Suprapubic skin (tissue), 4 donors: ENCODE results near the gene DMTF1. TPM values are rescaled to one million over a fixed set of nuclear protein-coding genes. Genes with fewer than 3 reads are reported as not detected.

ENCODE experiments used
- DNase-seq, 2 donors: peaks; one replicate each; pipeline ENCODE4 v3.0.0-alpha.2; 2019; ENCODE audit warnings: low spot score in 2 of 2
- H3K27ac ChIP-seq: fragments of 200-600 bp; sonication (generic); one replicate; pipeline ENCODE4 v1.5.1; 2019
- H3K27me3 ChIP-seq: fragments of 200-600 bp; sonication (generic); one replicate; pipeline ENCODE4 v1.5.1; 2019
- H3K36me3 ChIP-seq: fragments of 200-600 bp; sonication (generic); one replicate; pipeline ENCODE4 v1.5.1; 2019
- H3K4me1 ChIP-seq: fragments of 200-600 bp; sonication (generic); one replicate; pipeline ENCODE4 v1.5.1; 2019
- H3K4me3 ChIP-seq: fragments of 200-600 bp; sonication (generic); one replicate; pipeline ENCODE4 v1.5.1; 2019; ENCODE audit warnings: mild to moderate bottlenecking
- H3K9me3 ChIP-seq: fragments of 200-600 bp; sonication (generic); one replicate; pipeline ENCODE4 v1.5.1; 2019
- EP300 ChIP-seq: sonication (generic); formaldehyde crosslinking; IDR thresholded peaks from one replicate; pipeline ENCODE4 v1.6.1; 2017; ENCODE audit warnings: antibody characterized with exemption
- POLR2A ChIP-seq, 2 donors: fragments of 450-650 bp; IDR thresholded peaks; one replicate each; pipeline ENCODE4 v1.6.1; 2017; ENCODE audit warnings: antibody characterized with exemption in 2 of 2, mild to moderate bottlenecking in 2 of 2, moderate library complexity in 2 of 2
- POLR2AphosphoS5 ChIP-seq, 3 donors: sonication (generic); formaldehyde crosslinking; IDR thresholded peaks; one replicate each; pipeline ENCODE4 v1.6.1; 2017; ENCODE audit warnings: antibody characterized with exemption in 3 of 3
- WGBS: methylation state at CpG from one replicate; pipeline ENCODE4 v1.1.5; 2018; 5-methylcytosine and 5-hydroxymethylcytosine counted together
- total RNA-seq, 4 donors: library from RNA; depleted of rRNA; stranded (reverse); fragments of >200 nt; gene quantifications; one replicate each; pipeline ENCODE4 v1.1.0, GENCODE V29; 2016
- TF ChIP-seq, protein P1 (sequence below), 2 donors: fragments of 200-600 bp in 1 of 2; fragments of 450-650 bp in 1 of 2; sonication (generic) in 1 of 2; IDR thresholded peaks; one replicate each; pipeline ENCODE4 v1.5.1; 2016 to 2019; ENCODE audit warnings: antibody characterized with exemption in 2 of 2, mild to moderate bottlenecking in 1 of 2, moderate library complexity in 1 of 2

DMTF1 gene
- total RNA-seq, 4 donors from 2014 or later = 42.9 to 217 (median 61.6) TPM

DNA sequence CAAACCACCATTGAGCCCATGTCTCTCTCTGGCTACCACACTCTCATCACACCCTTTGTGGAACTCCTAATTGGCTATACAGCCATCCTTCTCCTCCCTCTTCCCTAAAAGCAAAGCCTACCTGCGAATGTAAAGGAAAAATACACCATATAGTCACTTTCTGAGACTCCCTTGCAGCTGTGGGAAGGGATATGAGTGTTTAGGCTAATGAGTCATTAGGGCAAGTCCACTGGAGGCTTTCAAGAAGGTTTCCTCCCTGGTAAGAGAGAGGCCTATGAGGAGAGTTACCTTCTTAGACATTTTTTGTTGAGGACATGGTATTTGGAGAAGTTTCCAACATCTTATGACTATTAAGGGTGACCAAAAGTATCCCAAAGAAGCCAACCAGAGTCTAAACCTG, 71.4 kb downstream of the DMTF1 start:
- Histone ChIP-seq H3K4me3 (no peak overlapping the region), H3K4me1 (peaks cover 11% of the 10 kb centered on the region), H3K27ac (no peak overlapping the region), H3K27me3 (no peaks in the 10 kb centered on the region), H3K36me3 (no peaks in the 10 kb centered on the region), H3K9me3 (no peaks in the 10 kb centered on the region)
- 79% methylated on average over 1 of the region's 1 CpG for WGBS
- DNase-seq = no peak
- TF ChIP-seq, protein P1, sequence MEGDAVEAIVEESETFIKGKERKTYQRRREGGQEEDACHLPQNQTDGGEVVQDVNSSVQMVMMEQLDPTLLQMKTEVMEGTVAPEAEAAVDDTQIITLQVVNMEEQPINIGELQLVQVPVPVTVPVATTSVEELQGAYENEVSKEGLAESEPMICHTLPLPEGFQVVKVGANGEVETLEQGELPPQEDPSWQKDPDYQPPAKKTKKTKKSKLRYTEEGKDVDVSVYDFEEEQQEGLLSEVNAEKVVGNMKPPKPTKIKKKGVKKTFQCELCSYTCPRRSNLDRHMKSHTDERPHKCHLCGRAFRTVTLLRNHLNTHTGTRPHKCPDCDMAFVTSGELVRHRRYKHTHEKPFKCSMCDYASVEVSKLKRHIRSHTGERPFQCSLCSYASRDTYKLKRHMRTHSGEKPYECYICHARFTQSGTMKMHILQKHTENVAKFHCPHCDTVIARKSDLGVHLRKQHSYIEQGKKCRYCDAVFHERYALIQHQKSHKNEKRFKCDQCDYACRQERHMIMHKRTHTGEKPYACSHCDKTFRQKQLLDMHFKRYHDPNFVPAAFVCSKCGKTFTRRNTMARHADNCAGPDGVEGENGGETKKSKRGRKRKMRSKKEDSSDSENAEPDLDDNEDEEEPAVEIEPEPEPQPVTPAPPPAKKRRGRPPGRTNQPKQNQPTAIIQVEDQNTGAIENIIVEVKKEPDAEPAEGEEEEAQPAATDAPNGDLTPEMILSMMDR (IDR thresholded peaks at IDR 0.05) = no peak
- TF ChIP-seq POLR2A (IDR thresholded peaks at IDR 0.05) (no peak), EP300 (no peak), POLR2AphosphoS5 (IDR thresholded peaks at IDR 0.05) (no peak)

DNA sequence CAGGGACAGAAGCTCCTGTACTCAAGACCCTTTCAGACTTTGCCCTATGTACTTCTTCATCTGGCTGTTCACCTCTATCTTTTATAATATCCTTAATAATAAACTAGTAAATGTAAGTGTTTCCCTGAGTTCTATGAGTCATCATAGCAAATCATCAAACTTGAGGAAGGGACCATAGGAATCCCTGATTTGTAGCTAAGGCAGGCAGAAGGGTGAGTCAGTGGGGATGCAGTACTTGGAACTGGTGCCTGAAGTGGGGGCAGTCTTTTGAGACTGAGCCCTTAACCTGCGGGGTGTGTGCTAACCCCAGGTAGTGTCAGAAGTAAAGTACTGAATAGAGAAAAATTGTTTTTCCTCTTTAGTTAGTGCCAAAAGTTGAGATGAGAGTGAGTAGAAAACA, 73.4 kb downstream of the DMTF1 start:
- TF ChIP-seq POLR2A (IDR thresholded peaks at IDR 0.05) = no peak
- no peak for TF ChIP-seq EP300
- TF ChIP-seq, protein P1 (IDR thresholded peaks at IDR 0.05) = no peak
- TF ChIP-seq POLR2AphosphoS5 (IDR thresholded peaks at IDR 0.05) = no peak
- H3K4me1 ChIP-seq = peaks cover 6% of the 10 kb centered on the region
- no peak overlapping the region for H3K4me3 ChIP-seq
- 78% methylated on average over 1 of the region's 1 CpG for WGBS
- H3K27me3 ChIP-seq = no peaks in the 10 kb centered on the region
- no peak overlapping the region for H3K27ac ChIP-seq
- H3K9me3 ChIP-seq = no peaks in the 10 kb centered on the region
- no peak for DNase-seq
- H3K36me3 ChIP-seq = no peaks in the 10 kb centered on the region

DNA sequence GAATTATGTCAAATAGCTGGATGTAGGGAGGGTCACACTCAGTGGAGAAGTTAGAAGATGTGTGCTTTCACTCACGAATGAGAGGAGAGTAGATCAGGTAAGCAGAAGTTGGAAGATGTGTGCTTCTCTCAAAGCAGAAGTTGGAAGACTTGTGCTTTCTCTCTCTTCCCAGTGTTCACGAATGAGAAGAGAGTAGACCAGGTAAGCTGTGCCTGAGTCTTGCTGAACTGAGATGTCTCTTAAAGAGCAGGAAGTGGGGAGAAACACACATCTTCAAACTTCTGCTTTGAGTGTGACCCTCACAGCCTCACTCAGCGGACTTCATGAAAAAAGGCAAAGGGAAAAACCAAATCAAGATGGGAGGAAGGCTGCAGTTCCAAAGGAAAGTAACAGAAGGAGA, 74.2 kb downstream of the DMTF1 start:
- Histone ChIP-seq H3K4me3 (no peak overlapping the region), H3K27ac (no peak overlapping the region), H3K4me1 (peaks cover 4% of the 10 kb centered on the region), H3K9me3 (no peaks in the 10 kb centered on the region), H3K27me3 (no peaks in the 10 kb centered on the region), H3K36me3 (no peaks in the 10 kb centered on the region)
- DNase-seq = no peak
- TF ChIP-seq POLR2AphosphoS5 (IDR thresholded peaks at IDR 0.05) = no peak
- no peak for TF ChIP-seq EP300
- TF ChIP-seq, protein P1 (IDR thresholded peaks at IDR 0.05) = no peak
- no peak for TF ChIP-seq POLR2A (IDR thresholded peaks at IDR 0.05)
- WGBS = 80% methylated on average over 3 of the region's 3 CpGs

DNA sequence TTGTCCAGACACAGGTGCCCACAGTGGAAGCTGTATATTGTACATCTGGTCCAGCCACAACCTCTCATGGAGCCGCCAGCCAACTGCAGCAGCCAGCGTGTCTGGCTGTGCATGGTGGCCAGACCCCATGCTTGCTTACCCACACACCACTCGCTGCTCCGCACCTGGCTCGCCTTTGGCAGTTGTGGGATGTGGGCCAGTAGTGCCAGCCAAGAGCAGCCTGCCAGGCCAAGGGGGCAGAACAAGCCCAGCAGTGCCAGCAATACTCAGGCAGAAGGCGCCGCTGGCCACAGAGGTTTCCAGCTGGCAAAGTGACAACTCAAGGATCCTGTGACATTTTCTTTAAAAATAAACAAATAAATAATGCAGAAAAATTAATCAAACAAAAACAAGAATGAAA, 79.0 kb downstream of the DMTF1 start:
- H3K4me3 ChIP-seq = no peak overlapping the region
- no peak for DNase-seq
- H3K27me3 ChIP-seq = no peaks in the 10 kb centered on the region
- H3K9me3 ChIP-seq = no peaks in the 10 kb centered on the region
- H3K27ac ChIP-seq = no peak overlapping the region
- H3K36me3 ChIP-seq = no peaks in the 10 kb centered on the region
- WGBS = 32% methylated on average over 7 of the region's 7 CpGs
- H3K4me1 ChIP-seq = peaks cover 9% of the 10 kb centered on the region
- TF ChIP-seq, protein P1 (IDR thresholded peaks at IDR 0.05) = no peak
- no peak for TF ChIP-seq POLR2A (IDR thresholded peaks at IDR 0.05)
- TF ChIP-seq EP300 = no peak
- TF ChIP-seq POLR2AphosphoS5 (IDR thresholded peaks at IDR 0.05) = no peak

DNA sequence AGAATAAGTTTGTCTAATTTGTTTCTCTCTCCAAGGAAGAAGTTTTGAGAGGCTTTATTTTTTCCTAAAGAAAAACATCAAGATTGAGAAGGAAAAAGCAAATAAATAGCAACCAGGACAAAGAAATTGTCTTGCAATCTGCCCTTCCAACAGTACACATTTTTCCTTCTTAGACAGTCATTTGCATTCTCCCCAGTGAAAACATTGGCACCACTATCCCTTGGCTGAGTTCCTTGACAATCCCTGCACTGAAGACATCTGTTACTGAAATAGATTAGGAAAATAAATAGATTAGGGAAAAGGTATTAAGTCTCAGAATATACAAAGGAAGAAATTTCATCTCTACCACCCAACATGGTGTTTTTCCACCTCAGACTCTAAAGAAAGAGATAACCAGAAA, 79.5 kb downstream of the DMTF1 start:
- DNase-seq = no peak
- H3K4me1 ChIP-seq = peaks cover 9% of the 10 kb centered on the region
- H3K27ac ChIP-seq = no peak overlapping the region
- H3K27me3 ChIP-seq = no peaks in the 10 kb centered on the region
- H3K4me3 ChIP-seq = no peak overlapping the region
- TF ChIP-seq EP300 = no peak
- TF ChIP-seq, protein P1 (IDR thresholded peaks at IDR 0.05) = no peak
- TF ChIP-seq POLR2AphosphoS5 (IDR thresholded peaks at IDR 0.05) = no peak
- TF ChIP-seq POLR2A (IDR thresholded peaks at IDR 0.05) = no peak
- H3K36me3 ChIP-seq = no peaks in the 10 kb centered on the region
- no peaks in the 10 kb centered on the region for H3K9me3 ChIP-seq
